SHP77 (cell line): ENCODE results near the gene ARID5B.

Source experiments
- DNase-seq, 2 experiments: peaks; one replicate each; lab custom pipeline; 2025; lab: John Stamatoyannopoulos, UW

The ARID5B gene

GRCh38 chr10:61989995-61990760, 88.7 kb downstream of the ARID5B start:
- DNase-seq: no peak

GRCh38 chr10:61990761-61991135, 89.2 kb downstream of the ARID5B start:
- DNase-seq: no peak

GRCh38 chr10:61991166-61991565, 89.7 kb downstream of the ARID5B start:
- no peak for DNase-seq

- DNase-seq: no peak
Observed at GRCh38 chr10:61992059-61992460, 90.6 kb downstream of the ARID5B start.

GRCh38 chr10:61992671-61993668, 91.5 kb downstream of the ARID5B start:
- no peak for DNase-seq

- no peak for DNase-seq
Observed at GRCh38 chr10:61993711-61994401, 92.4 kb downstream of the ARID5B start.

GRCh38 chr10:61994405-61995219, 93.1 kb downstream of the ARID5B start:
- no peak for DNase-seq

GRCh38 chr10:61995220-61995503, 93.7 kb downstream of the ARID5B start:
- no peak for DNase-seq

GRCh38 chr10:61998937-61999336, 97.4 kb downstream of the ARID5B start:
- no peak for DNase-seq

- no peak for DNase-seq
Observed at GRCh38 chr10:62000037-62000603, 98.6 kb downstream of the ARID5B start.

GRCh38 chr10:62000726-62001125, 99.2 kb downstream of the ARID5B start:
- no peak for DNase-seq

- no peak for DNase-seq
Observed at GRCh38 chr10:62001898-62002297, 100.4 kb downstream of the ARID5B start.

GRCh38 chr10:62002753-62003152, 101.3 kb downstream of the ARID5B start:
- no peak for DNase-seq

- DNase-seq: no peak
Observed at GRCh38 chr10:62004042-62004441, 102.5 kb downstream of the ARID5B start.

- DNase-seq: no peak
Observed at GRCh38 chr10:62005281-62005680, 103.8 kb downstream of the ARID5B start.

GRCh38 chr10:62005687-62006086, 104.2 kb downstream of the ARID5B start:
- no peak for DNase-seq

GRCh38 chr10:62007145-62007544, 105.6 kb downstream of the ARID5B start:
- DNase-seq: no peak

GRCh38 chr10:62008196-62008595, 106.7 kb downstream of the ARID5B start:
- no peak for DNase-seq

- DNase-seq: no peak
Observed at GRCh38 chr10:62008946-62009345, 107.4 kb downstream of the ARID5B start.

GRCh38 chr10:62010366-62010765, 108.9 kb downstream of the ARID5B start:
- DNase-seq: no peak

GRCh38 chr10:62011558-62011957, 110.1 kb downstream of the ARID5B start:
- no peak for DNase-seq
